IMR-90 (cell line): ENCODE results near the gene CARMIL1.

Experiments used
- BHLHE40 ChIP-seq: fragments of 150-350 bp; IDR thresholded peaks from 2 replicates; pipeline ENCODE4 v1.6.1; 2016; ENCODE audit warnings: mild to moderate bottlenecking, low read depth, low read length
- CEBPB ChIP-seq: IDR thresholded peaks from 2 replicates; pipeline ENCODE4 v1.6.1; 2012; ENCODE audit warnings: low read depth, low read length, improper control_type of control experiment
- CTCF ChIP-seq: conservative IDR thresholded peaks from 2 replicates; pipeline ENCODE4 v1.5.1; 2012; ENCODE audit warnings: mild to moderate bottlenecking, low read depth, low read length, improper control_type of control experiment
- ELK1 ChIP-seq: fragments of 150-350 bp; IDR thresholded peaks from 2 replicates; pipeline ENCODE4 v1.6.1; 2016; ENCODE audit warnings: low read depth, mild to moderate bottlenecking, low read length, moderate library complexity, borderline replicate concordance
- FOS ChIP-seq: fragments of 150-350 bp; IDR thresholded peaks from 2 replicates; pipeline ENCODE4 v1.6.1; 2016; ENCODE audit warnings: low read depth, low read length
- MAFK ChIP-seq: IDR thresholded peaks from 2 replicates; pipeline ENCODE4 v1.6.1; 2012; ENCODE audit warnings: low read depth, low read length, improper control_type of control experiment
- MAZ ChIP-seq: IDR thresholded peaks from 2 replicates; pipeline ENCODE4 v1.6.1; 2012; ENCODE audit warnings: low read depth, mild to moderate bottlenecking, low read length, improper control_type of control experiment, moderate library complexity, borderline replicate concordance
- MXI1 ChIP-seq: IDR thresholded peaks from 2 replicates; pipeline ENCODE4 v1.6.1; 2012; ENCODE audit warnings: low read depth, mild to moderate bottlenecking, low read length, moderate library complexity, borderline replicate concordance
- POLR2A ChIP-seq: IDR thresholded peaks from 2 replicates; pipeline ENCODE4 v1.6.1; 2012; ENCODE audit warnings: mild to moderate bottlenecking, low read depth, low read length
- RAD21 ChIP-seq: IDR thresholded peaks from 2 replicates; pipeline ENCODE4 v1.6.1; 2012; ENCODE audit warnings: low read length, improper control_type of control experiment
- RCOR1 ChIP-seq: IDR thresholded peaks from 2 replicates; pipeline ENCODE4 v1.6.1; 2012; ENCODE audit warnings: mild to moderate bottlenecking, low read length, improper control_type of control experiment; ENCODE audit not compliant: insufficient replicate concordance
- RFX5 ChIP-seq: IDR thresholded peaks from 2 replicates; pipeline ENCODE4 v1.8.0; 2012; ENCODE audit warnings: low read depth, mild to moderate bottlenecking, low read length, moderate library complexity
- SMC3 ChIP-seq: fragments of 150-350 bp; IDR thresholded peaks from 2 replicates; pipeline ENCODE4 v1.6.1; 2016; ENCODE audit warnings: low read depth, mild to moderate bottlenecking, antibody characterized with exemption, low read length, moderate library complexity
- USF2 ChIP-seq: fragments of 150-350 bp; IDR thresholded peaks from 2 replicates; pipeline ENCODE4 v1.6.1; 2017; ENCODE audit warnings: mild to moderate bottlenecking, antibody characterized with exemption, low read length, low read depth

GRCh38 chr6:25512560-25512959 is 233.4 kb downstream of the CARMIL1 start:
- TF ChIP-seq CTCF, result no peak
- no peak for TF ChIP-seq POLR2A
- TF ChIP-seq RAD21, result no peak
- no peak for TF ChIP-seq CEBPB
- TF ChIP-seq SMC3, result no peak
- no peak for TF ChIP-seq MXI1
- no peak for TF ChIP-seq MAZ
- no peak for TF ChIP-seq RFX5
- TF ChIP-seq BHLHE40, result no peak
- TF ChIP-seq MAFK, result no peak
- TF ChIP-seq USF2, result no peak
- no peak for TF ChIP-seq ELK1
- no peak for TF ChIP-seq FOS
- TF ChIP-seq RCOR1, result no peak
